Esophagus muscularis mucosa (tissue), 3 donors: ENCODE data around the gene ITFG2.

ENCODE experiments used
- CTCF ChIP-seq, 3 experiments: fragments of 200-600 bp in 2 of 3; fragments of 450-650 bp in 1 of 3; sonication (generic) in 2 of 3; IDR thresholded peaks; one replicate each; pipeline ENCODE4 v1.5.1; 2017 to 2019; ENCODE audit warnings: antibody characterized with exemption in 3 of 3, mild to moderate bottlenecking in 2 of 3, moderate library complexity in 1 of 3
- POLR2AphosphoS5 ChIP-seq, 2 donors: sonication (generic); formaldehyde crosslinking; IDR thresholded peaks; one replicate each; pipeline ENCODE4 v1.6.1; 2017; ENCODE audit warnings: antibody characterized with exemption in 2 of 2

- TF ChIP-seq CTCF (IDR thresholded peaks at IDR 0.05) (no peak), POLR2AphosphoS5 (IDR thresholded peaks at IDR 0.05) (no peak)
Measured at GRCh38 chr12:2800046-2800570, 12.4 kb upstream of the ITFG2 start.
